Panc1 (cell line): ENCODE results near the gene AP3S1. TPM values are rescaled to one million over a fixed set of nuclear protein-coding genes. Genes with fewer than 3 reads are reported as not detected.
A peak's percentile ranks its signal among the peaks of the same experiment; 100 is the strongest.
"Not testable (repeated sequence)": the region's sequence is repeated elsewhere in the genome, so short reads cannot be mapped to it uniquely, and the experiment has no call there.

ENCODE experiments used
- ATAC-seq: fragments of 200-7000 bp; cut with Tn5 transposase; 2 replicates; pipeline ENCODE4 v1.9.1; 2020; ENCODE audit warnings: mild to moderate bottlenecking, moderate library complexity
- BruUV-seq: library from RNA; stranded (reverse); fragments of 400-500 nt; replicated peaks from 2 replicates; lab custom pipeline; 2021; lab: Mats Ljungman, UMichigan
- CTCF ChIA-PET: fragments of 300-600 bp; sonication (Branson Sonifier 250); formaldehyde crosslinking; loops from one replicate; lab custom pipeline; 2022; ENCODE audit warnings: antibody characterized with exemption; lab: Charles Lee
- POLR2A ChIA-PET: fragments of 300-600 bp; sonication (Branson Sonifier 250); formaldehyde crosslinking; loops from one replicate; lab custom pipeline; 2022; ENCODE audit warnings: antibody characterized with exemption; lab: Charles Lee
- DNase-seq: peaks from one replicate; pipeline ENCODE4 v3.0.0-alpha.2; 2010; ENCODE audit warnings: low read depth, low spot score
- H3K27ac ChIP-seq: 2 replicates; pipeline ENCODE4 v1.5.1; 2011; ENCODE audit warnings: mild to moderate bottlenecking, low read length, inconsistent platforms
- H3K27me3 ChIP-seq: fragments of 200-500 bp; sonication (Bioruptor generic); 2 replicates; pipeline ENCODE4 v1.6.0; 2014; ENCODE audit warnings: low read length, inconsistent platforms; ENCODE audit not compliant: control insufficient read depth, insufficient read depth
- H3K36me3 ChIP-seq: fragments of 200-500 bp; sonication (Bioruptor generic); 2 replicates; pipeline ENCODE4 v1.5.1; 2014; ENCODE audit warnings: inconsistent platforms, mild to moderate bottlenecking, low read length, moderate library complexity; ENCODE audit not compliant: control insufficient read depth, insufficient read depth
- H3K4me1 ChIP-seq: 2 replicates; pipeline ENCODE4 v1.5.1; 2011; ENCODE audit warnings: inconsistent platforms, mild to moderate bottlenecking, low read length, moderate library complexity; ENCODE audit not compliant: control insufficient read depth, insufficient read depth
- H3K4me3 ChIP-seq, 2 experiments: 2 replicates each; pipeline ENCODE4 v1.5.1; 2011 to 2012; ENCODE audit warnings: low read depth in 2 of 2, low read length in 2 of 2, mild to moderate bottlenecking in 2 of 2, inconsistent platforms in 1 of 2, moderate library complexity in 1 of 2
- H3K9me3 ChIP-seq: fragments of 200-500 bp; sonication (Bioruptor generic); 2 replicates; pipeline ENCODE4 v1.5.1; 2014; ENCODE audit warnings: low read depth, mild to moderate bottlenecking, inconsistent platforms, low read length, moderate library complexity; ENCODE audit not compliant: control insufficient read depth, insufficient read depth
- POLR2AphosphoS5 ChIP-seq: IDR thresholded peaks from 2 replicates; pipeline ENCODE4 v1.6.1; 2012; ENCODE audit warnings: mild to moderate bottlenecking, low read depth, low read length, moderate library complexity
- SIN3A ChIP-seq: IDR thresholded peaks from 2 replicates; pipeline ENCODE4 v1.6.1; 2012; ENCODE audit warnings: low read depth, mild to moderate bottlenecking, low read length, moderate library complexity, borderline replicate concordance; ENCODE audit not compliant: insufficient read depth
- TCF7L2 ChIP-seq: IDR thresholded peaks from 2 replicates; pipeline ENCODE4 v1.6.1; 2011; ENCODE audit warnings: mild to moderate bottlenecking, low read depth, low read length, inconsistent platforms
- in situ Hi-C: cut with HindIII; loops from 2 replicates; pipeline ENCODE4 v1.10.0; 2016; ENCODE audit warnings: low sequenced_read_pairs, low pct_unique_long_range_greater_than_20kb
- intact Hi-C: fragments of 100-400 bp; cut with micrococcal nuclease; formaldehyde crosslinking; loops from one replicate; pipeline ENCODE4 v1.10.0; 2022; ENCODE audit not compliant: unreplicated experiment
- total RNA-seq: library from RNA; stranded (reverse); gene quantifications from one replicate; pipeline ENCODE4 v1.2.1, GENCODE V29; 2021; ENCODE audit not compliant: unreplicated experiment
- TF ChIP-seq, protein P1 (sequence below), 2 experiments: IDR thresholded peaks; 2 replicates each; pipeline ENCODE4 v1.6.1; 2011 to 2012; ENCODE audit warnings: low read depth in 2 of 2, control low read depth in 1 of 2, low read length in 1 of 2, mild to moderate bottlenecking in 1 of 2, moderate library complexity in 1 of 2; ENCODE audit not compliant: insufficient read depth in 1 of 2
- TF ChIP-seq, protein P2 (sequence below): fragments of 450-650 bp; IDR thresholded peaks from 2 replicates; pipeline ENCODE4 v1.5.1; 2017; ENCODE audit warnings: mild to moderate bottlenecking

AP3S1 gene
- total RNA-seq, 1 experiment from 2014 or later = 88.8 TPM

DNA sequence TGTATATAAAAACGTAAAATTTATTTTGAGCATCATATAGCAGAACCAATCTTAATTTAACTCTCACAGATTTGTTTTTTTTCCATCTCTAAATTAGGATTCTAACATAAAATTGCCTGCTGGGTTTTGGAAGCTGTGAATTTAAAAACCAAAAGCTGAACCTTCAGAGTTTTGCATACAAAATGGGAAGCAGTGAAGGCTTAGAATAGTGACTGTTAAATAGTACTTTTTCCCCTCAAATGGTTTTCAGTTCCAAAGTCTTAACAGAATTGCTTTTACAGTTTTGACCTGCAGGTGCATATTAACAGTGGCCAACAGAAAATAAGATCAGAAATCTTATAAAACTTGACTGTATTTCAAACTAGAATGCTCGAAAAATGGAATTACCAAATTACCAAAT is 65.4 kb downstream of the AP3S1 start:
- in situ Hi-C loops (no loop called here), intact Hi-C loops (no loop called here)
- CTCF ChIA-PET = no interaction called here
- no peak for ATAC-seq
- H3K36me3 ChIP-seq = no peaks in the 10 kb centered on the region; the same call in 1 of the 2 replicates
- H3K4me3 ChIP-seq = no peak overlapping the region
- DNase-seq = no peak
- H3K9me3 ChIP-seq = no peaks in the 10 kb centered on the region
- TF ChIP-seq POLR2AphosphoS5 (no peak), TCF7L2 (no peak), SIN3A (no peak)
- TF ChIP-seq, protein P1, sequence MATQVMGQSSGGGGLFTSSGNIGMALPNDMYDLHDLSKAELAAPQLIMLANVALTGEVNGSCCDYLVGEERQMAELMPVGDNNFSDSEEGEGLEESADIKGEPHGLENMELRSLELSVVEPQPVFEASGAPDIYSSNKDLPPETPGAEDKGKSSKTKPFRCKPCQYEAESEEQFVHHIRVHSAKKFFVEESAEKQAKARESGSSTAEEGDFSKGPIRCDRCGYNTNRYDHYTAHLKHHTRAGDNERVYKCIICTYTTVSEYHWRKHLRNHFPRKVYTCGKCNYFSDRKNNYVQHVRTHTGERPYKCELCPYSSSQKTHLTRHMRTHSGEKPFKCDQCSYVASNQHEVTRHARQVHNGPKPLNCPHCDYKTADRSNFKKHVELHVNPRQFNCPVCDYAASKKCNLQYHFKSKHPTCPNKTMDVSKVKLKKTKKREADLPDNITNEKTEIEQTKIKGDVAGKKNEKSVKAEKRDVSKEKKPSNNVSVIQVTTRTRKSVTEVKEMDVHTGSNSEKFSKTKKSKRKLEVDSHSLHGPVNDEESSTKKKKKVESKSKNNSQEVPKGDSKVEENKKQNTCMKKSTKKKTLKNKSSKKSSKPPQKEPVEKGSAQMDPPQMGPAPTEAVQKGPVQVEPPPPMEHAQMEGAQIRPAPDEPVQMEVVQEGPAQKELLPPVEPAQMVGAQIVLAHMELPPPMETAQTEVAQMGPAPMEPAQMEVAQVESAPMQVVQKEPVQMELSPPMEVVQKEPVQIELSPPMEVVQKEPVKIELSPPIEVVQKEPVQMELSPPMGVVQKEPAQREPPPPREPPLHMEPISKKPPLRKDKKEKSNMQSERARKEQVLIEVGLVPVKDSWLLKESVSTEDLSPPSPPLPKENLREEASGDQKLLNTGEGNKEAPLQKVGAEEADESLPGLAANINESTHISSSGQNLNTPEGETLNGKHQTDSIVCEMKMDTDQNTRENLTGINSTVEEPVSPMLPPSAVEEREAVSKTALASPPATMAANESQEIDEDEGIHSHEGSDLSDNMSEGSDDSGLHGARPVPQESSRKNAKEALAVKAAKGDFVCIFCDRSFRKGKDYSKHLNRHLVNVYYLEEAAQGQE (IDR thresholded peaks at IDR 0.05; ENCODE audit: insufficient read depth in 1 of 2, low read depth in 2 of 2, low read length in 1 of 2) = no peak
- TF ChIP-seq, protein P2, sequence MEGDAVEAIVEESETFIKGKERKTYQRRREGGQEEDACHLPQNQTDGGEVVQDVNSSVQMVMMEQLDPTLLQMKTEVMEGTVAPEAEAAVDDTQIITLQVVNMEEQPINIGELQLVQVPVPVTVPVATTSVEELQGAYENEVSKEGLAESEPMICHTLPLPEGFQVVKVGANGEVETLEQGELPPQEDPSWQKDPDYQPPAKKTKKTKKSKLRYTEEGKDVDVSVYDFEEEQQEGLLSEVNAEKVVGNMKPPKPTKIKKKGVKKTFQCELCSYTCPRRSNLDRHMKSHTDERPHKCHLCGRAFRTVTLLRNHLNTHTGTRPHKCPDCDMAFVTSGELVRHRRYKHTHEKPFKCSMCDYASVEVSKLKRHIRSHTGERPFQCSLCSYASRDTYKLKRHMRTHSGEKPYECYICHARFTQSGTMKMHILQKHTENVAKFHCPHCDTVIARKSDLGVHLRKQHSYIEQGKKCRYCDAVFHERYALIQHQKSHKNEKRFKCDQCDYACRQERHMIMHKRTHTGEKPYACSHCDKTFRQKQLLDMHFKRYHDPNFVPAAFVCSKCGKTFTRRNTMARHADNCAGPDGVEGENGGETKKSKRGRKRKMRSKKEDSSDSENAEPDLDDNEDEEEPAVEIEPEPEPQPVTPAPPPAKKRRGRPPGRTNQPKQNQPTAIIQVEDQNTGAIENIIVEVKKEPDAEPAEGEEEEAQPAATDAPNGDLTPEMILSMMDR = no peak
- H3K27ac ChIP-seq = no peak overlapping the region
- POLR2A ChIA-PET = no interaction called here
- H3K27me3 ChIP-seq = no peaks in the 10 kb centered on the region
- no TSS peak for BruUV-seq
- H3K4me1 ChIP-seq = no peaks in the 10 kb centered on the region

DNA sequence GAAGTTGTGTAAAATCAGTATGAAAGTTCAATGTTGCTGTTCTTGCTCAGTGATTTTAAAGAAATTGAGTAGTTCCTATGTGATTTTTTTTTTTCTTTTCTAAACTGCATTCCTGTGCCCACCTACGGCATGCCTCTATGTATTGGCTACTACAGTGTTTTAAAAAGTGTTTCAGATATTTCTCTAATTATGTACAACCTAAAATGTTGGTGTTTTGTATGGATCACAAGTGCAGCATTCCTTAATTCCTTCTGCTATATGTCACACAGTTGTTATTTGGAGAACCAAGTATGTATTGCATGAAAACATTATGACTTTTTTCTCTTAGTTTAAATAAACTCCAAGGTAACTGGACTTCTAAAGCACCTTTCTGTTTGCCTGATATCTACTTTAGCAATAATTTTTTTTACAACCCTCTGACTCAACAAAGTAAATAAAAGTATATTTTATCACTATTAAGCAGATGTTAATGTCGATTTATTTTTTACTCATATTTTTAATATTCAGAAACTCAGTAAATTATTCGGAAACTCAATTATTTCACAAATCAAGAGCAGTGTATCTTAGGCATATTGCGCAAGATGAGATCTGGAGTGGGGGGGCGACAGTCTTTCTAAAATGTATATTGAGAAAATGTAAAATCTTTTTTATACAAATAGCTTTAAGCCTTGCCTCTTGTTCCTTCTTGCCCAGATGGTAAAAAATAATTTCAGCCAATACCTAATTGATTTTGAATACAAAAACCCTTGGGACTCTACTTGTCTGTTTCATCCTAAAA is 72.1 kb downstream of the AP3S1 start:
- H3K27ac ChIP-seq, H3K27me3 ChIP-seq, CTCF ChIA-PET, DNase-seq, intact Hi-C loops, H3K4me3 ChIP-seq, in situ Hi-C loops, H3K36me3 ChIP-seq, H3K9me3 ChIP-seq, H3K4me1 ChIP-seq, ATAC-seq, POLR2A ChIA-PET: not testable (repeated sequence)
- BruUV-seq = TSS peak; percentile 35

DNA sequence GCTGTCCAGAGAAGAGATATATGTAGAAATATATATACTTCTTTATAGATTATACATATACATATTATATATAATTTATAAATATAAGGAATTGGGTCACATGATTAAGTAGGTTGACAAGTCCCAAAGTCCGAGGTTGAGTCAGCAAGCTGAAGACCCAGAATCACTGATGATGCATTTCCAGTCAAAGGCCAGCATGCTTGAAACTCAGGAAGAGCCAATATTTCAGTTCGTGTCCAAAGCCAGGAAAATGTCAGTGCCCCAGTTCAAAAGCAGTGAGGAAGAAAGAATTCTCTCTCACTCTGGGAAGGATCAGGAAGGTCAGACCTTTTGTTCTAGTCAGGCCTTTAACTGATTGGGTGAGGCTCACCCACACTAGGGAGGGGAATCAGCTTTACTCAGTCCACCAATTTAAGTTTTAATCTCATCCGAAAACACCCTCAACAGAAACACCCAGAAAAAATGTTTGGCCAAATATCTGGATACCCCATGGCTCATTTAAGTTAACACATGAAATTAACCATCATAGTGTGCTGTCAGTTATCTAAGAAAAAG is 78.5 kb downstream of the AP3S1 start:
- DNase-seq (no peak), ATAC-seq (no peak)
- POLR2A ChIA-PET = no interaction called here
- intact Hi-C loops = no loop called here
- Histone ChIP-seq H3K36me3 (no peaks in the 10 kb centered on the region), H3K27me3 (no peaks in the 10 kb centered on the region), H3K27ac (no peak overlapping the region), H3K9me3 (no peaks in the 10 kb centered on the region), H3K4me1 (no peaks in the 10 kb centered on the region), H3K4me3 (no peak overlapping the region)
- BruUV-seq = no TSS peak
- TF ChIP-seq, protein P2 = no peak
- TF ChIP-seq, protein P1 (IDR thresholded peaks at IDR 0.05; ENCODE audit: insufficient read depth in 1 of 2, low read depth in 2 of 2, low read length in 1 of 2) = no peak
- TF ChIP-seq SIN3A (no peak), TCF7L2 (no peak), POLR2AphosphoS5 (no peak)
- in situ Hi-C loops = no loop called here
- CTCF ChIA-PET = no interaction called here
